Forelimb muscle (tissue), 1 donor: Measurements from ENCODE around the gene MERTK. TPM values are rescaled to one million over a fixed set of nuclear protein-coding genes. Genes with fewer than 3 reads are reported as not detected.
"Not testable (repeated sequence)": the region's sequence is repeated elsewhere in the genome, so short reads cannot be mapped to it uniquely, and the experiment has no call there.

Experiments used
- DNase-seq: peaks from one replicate; pipeline ENCODE4 v3.0.0-alpha.2; 2013; ENCODE audit warnings: low read depth
- polyA plus RNA-seq: library from polyadenylated mRNA; unstranded; fragments of 120-200 nt; gene quantifications from one replicate; pipeline ENCODE4 v1.2.1, GENCODE V29; 2013; ENCODE audit not compliant: insufficient read length

MERTK gene
- 4.0 TPM for polyA plus RNA-seq

- peak; percentile 80 for DNase-seq
Observed at GRCh38 chr2:111897924-111898702, at the start of gene MERTK. Gene MERTK (plus strand): TSS chr2:111898607. CDS start chr2:111898736, 129 bp downstream.

DNA sequence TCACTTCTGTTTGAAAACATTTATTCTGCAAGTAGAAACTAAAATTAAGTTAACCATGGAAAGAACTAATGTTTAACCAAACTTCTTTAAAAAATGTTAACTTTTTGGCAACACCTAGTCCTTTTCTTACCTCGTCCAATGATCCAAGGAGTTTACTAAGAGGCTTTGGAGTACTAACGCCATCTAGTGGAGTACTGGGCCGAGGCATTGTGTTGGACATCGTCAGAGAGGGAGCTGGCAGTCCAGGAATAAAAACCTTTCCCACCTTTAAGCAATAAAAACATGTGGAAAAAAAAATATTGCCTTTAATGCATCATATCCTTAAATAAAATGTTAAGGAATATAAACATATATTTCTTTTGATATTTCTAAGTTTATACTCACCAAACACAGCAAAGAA is 47.8 kb upstream of the MERTK start:
- peak; percentile 5 for DNase-seq

- not testable (repeated sequence) for DNase-seq
Observed at GRCh38 chr2:111852544-111852943, 45.9 kb upstream of the MERTK start.

DNA sequence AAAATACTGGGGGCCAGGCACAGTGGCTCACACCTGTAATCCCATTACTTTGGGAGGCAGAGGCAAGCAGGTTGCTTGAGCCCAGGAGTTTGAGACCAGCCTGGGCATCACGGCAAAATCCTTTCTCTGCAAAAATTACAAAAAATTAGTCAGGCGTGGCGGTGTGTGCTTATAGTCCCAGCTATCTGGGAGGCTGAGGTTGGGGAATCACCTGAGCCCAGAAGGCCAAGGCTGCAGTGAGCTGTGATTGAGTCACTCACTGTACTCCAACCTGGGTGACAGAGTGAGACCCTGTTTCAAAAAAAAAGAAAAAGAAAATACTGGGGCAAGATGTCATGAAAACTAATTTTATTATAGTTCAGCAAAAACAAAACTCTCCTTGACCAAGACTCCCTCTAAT is 38.4 kb upstream of the MERTK start:
- not testable (repeated sequence) for DNase-seq

DNA sequence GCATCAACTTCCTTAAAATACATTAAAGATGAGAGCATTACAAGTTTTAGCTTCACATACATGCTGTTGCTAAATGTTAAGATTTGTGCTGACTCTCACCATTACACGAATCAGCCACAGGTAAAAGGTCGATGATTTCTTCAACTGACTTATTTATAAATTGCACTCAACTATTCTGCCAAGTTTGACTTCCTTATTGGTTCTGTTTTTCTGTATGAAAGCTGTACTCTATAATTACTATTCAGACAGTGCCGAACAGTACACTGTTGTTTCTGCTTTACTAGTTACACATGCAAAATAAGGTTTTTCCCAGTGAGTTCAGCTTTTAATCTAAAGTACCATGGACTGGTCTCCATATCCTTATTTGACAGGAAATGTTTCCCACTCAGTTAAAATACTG is 33.3 kb upstream of the MERTK start:
- DNase-seq = not testable (repeated sequence)

DNA sequence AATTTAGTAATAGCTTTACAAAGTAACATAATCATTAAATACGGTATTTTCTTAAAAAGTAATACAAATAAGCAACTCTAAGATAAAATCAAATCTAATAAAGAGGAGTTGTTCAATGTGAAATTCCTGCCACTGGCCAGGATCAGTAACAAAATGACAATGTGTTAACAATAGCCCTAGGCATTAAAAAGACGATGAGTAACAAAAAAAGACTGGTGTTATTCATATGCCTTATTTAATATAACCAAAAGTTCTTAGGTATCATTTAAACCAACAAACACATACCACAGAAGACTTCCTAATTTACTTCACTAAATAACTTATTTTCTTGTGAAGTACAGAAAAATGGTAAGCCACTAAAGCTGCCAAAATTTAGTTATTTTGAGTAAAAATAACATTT is 25.6 kb upstream of the MERTK start:
- DNase-seq = not testable (repeated sequence)

DNA sequence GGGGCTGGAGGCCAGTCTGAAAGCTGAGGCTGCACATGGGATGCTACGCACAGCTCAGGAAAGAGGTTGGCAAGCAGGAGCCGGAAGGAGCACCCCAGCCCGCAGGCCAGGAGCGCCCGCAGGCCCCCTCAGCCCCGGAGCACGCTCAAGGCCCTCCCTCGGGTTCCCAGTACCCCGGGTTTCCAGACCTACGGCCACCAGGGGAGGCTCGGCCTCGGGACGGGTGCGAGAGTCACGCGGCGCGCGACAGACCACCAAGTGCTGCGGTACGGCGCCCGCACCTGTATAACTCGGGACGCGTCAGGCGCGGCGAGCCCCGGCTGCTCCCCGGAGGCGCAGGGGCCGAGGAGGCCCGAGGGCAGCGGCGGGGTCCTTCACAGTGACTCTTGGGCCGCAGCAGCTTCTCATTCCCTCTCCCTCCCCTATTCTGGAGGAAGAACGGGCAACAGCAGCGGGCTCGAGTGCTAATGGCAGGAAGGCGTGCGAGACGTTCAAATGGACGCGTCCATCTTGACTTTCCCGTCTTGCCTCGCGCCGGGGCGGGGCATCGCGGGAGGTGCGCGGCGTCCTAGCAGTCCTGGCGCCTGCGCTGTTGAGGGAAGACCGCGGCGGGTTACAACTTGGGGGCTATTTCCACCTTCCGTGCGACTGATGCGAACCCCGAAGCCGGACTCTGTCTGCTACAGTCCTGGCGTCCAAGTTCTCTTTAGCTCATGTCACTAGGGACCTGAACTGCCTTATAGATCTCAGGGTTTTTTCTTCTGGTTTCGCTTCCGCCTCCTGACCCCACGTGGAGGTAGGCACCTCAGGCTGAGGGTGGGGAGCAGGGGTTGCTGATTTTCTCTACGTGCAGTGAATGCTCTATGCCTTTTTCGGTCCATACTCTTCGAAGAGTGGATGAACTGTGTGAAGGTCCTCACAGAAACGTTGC is 14.5 kb upstream of the MERTK start, which contains the start of gene ANAPC1:
Gene ANAPC1 (minus strand): TSS at position 533 of the 931 bp plus-strand sequence. CDS start 3,368 bp downstream, outside the sequence.
- no peak for DNase-seq

GRCh38 chr2:111884592-111884964 is 13.8 kb upstream of the MERTK start:
- DNase-seq = no peak

- DNase-seq = no peak
Observed at GRCh38 chr2:111896024-111896423, 2.4 kb upstream of the MERTK start.

- no peak for DNase-seq
Observed at GRCh38 chr2:111896576-111896975, 1.8 kb upstream of the MERTK start.

DNA sequence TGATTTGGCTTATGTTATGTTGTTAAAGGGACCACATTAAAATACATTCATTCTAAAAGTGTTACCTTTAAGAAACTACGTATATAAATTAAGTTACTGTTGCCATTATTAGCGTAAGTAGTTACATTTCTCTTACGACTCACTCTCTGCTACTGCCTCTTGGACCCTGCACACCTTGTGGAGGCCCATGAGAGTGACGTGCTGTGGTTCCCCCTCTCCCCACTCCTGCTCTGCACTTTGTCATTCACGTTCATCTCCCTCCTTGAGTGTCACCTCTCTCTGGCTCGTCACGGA is 830 bp upstream of the MERTK start:
- DNase-seq = no peak

- DNase-seq = no peak
Observed at GRCh38 chr2:111898703-111899514, 502 bp downstream of the MERTK start.

- no peak for DNase-seq
Observed at GRCh38 chr2:111900859-111901258, 2.5 kb downstream of the MERTK start.

- DNase-seq = no peak
Observed at GRCh38 chr2:111903516-111903915, 5.1 kb downstream of the MERTK start.

- DNase-seq = no peak
Observed at GRCh38 chr2:111903930-111904439, 5.6 kb downstream of the MERTK start.

GRCh38 chr2:111904726-111905474 is 6.5 kb downstream of the MERTK start:
- DNase-seq = no peak

DNA sequence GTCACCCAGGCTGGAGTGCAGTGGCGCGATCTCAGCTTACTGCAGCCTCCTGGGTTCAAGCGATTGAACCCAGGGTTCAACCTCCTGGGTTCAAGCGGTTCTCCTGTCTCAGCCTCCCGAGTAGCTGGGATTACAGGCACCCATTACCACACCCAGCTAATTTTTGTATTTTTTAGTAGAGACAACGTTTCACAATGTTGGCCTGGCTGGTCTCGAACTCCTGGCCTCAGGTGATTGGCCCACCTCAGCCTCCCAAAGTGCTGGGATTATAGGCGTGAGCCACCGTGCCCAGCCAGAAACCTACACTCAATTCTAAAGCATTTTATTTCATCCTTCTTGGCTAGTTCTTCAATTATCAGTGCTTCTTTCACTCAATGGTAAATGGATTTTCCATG is 7.1 kb downstream of the MERTK start:
- not testable (repeated sequence) for DNase-seq

- DNase-seq = no peak
Observed at GRCh38 chr2:111905990-111906735, 7.8 kb downstream of the MERTK start.

- no peak for DNase-seq
Observed at GRCh38 chr2:111908578-111908977, 10.2 kb downstream of the MERTK start.

GRCh38 chr2:111909079-111909478 is 10.7 kb downstream of the MERTK start:
- no peak for DNase-seq
